NCI-H146 (cell line): ENCODE data around the gene ZBTB20.

Experiments used
- DNase-seq: peaks from one replicate; lab custom pipeline; 2025; lab: John Stamatoyannopoulos, UW

ZBTB20 gene

DNA sequence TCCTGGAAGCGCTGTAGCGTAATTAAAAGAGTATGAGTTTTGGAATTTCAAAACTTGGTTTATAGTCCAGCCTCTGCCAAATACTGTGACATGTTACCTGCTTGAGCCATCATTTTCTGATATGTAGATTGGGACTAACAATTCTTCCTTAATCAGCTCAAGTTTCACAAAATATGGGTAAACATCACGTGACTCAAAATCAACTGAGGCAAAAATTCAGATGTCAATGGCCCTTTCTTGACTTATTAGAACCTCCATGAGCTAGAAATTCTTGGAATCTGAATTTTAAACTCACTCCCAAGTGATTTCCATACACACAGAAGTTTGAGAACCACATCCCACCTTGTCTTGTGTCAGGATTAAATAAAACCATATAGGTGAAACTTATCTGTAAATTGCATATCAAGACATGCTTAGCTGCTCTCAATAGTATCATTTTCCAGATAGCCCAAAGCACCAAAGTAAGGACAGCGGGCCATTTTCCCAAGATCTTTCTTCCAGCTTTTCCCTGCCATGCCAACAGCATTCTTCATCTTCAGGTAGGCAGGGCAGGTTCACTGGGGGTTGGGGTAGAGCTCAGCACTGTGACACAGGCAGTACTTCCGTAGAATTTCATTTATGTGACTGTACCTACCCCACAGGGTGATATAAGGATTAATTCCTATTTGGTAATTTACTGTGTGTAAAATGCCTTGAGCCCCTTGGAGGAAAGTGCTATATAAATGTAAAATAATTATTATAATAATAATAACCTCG, 474.2 kb downstream of the ZBTB20 start:
- DNase-seq: no peak

DNA sequence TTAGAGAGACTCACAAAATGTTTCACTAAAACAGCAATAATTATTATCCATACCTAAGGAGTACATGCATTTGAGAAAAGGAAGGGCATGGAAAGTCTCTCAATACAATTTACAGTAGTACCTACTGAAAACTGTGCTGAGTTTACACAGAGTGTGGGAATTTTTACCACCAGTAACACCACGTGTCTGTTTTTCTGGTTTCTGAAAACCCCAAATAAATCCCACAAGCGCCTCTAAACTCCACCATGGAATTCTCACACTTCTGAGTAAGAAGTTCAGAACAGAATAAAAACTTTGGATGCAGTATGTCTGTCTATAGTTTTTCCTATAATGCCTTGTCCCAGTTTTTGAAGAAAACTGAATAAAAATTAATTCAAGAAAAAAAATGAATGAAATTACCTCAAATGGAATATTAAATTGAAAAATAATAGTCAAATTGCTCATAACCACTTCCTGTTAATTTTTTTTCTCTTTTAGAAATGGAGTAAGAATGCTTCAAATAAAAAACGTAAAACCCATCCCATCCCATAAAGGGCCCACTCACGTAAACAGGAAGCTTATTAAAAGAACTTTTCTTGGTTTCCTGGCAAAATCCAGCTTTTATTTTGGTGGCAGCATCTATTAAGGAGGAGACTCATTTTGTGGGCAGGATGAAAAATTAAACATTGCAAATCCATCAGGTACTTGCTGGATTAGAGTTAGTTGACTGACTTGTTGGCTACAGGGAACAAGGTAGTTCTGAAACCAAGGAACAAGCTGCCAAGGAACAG, 475.2 kb downstream of the ZBTB20 start:
- no peak for DNase-seq

DNA sequence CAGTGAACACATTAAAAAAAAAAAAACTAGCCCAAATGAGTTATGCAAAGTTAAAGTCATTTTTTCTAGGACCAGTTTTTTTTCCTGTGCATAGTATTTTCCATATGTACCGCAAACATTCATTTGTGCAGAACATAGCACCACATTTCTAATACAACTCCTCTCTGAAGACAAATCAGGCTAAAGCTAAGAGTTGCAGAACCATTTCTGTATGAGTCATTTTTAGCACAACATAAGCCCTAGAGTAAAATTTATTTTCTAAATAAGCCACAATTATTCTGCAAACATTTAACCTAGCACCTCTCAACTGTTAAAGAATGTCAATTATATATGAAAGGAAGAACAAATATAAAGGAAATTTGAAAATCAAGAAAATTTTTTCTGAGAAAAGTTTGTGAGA, 477.5 kb downstream of the ZBTB20 start:
- no peak for DNase-seq

DNA sequence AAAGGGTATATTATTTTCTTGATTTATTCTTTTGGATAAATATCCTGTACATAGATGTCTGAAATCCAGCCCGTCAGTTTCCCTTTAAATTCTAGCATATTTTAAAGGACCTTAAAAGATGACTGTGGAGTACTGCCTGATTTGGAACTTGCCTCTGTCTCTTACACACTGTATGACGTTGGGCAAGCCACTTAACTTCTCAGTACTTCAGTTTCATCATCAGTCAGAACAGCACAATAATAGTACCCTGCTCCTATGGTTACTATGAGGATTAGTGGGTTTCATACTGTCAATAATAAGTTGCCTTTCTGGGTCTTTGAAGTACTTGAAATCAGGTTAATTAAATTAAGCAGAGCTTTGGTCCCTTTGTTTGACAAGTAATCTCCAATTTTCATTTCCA, 479.0 kb downstream of the ZBTB20 start:
- DNase-seq: no peak

DNA sequence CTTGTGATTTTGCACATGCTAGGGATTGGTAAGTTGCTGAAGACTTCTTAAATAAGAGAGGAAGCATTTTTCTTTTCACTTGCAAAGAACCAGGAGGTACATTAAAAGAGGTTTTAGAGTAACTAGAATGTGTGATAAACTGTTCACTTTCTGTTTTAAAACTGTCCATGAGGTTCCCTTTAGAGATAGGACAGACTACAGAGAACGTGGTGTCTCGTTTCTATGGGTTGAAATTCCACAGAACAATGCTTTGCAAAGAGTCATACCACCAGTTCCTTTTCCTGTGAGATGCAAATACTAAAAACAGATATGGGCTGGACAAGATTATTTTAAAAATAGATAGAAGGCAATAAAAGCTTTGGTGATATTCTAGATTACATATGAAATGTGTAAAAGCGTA, 480.5 kb downstream of the ZBTB20 start:
- no peak for DNase-seq

DNA sequence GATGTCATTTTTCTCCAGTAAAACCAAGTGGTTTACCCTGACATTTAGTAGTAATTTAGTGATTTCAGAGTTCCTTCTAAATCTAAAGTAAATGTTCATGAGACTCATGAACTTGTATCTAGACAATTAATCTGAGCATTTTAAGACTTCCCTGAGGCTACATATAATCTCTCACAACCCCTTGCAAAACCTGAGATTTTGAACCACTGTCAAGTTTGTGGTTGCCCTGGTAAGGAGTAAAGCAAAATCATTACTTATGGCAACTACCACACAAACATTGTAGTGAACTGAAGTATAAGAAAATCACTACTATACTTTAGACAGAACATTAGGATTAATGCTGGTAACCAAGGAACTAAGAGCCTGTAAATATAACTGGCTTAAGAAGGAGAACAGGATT, 483.1 kb downstream of the ZBTB20 start:
- DNase-seq: no peak

DNA sequence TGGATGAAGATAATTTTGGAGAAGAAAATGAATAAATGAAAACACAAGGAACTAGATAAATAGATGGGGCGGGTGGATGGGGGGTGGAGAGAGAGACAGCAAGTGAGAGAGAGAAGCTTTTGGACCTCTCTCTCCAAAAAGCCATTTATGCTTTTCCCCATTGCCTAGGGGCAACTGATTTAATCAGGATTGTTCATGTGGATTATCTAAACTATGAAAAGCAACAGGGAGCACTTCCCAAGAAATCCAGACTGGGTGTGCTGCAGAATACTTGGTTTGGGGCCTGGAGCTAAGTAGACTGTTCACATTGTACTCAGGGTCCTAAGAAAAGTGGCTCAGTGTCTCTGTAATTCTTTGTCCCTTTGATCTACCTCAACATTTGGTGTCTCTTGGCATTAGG, 486.3 kb downstream of the ZBTB20 start:
- no peak for DNase-seq

DNA sequence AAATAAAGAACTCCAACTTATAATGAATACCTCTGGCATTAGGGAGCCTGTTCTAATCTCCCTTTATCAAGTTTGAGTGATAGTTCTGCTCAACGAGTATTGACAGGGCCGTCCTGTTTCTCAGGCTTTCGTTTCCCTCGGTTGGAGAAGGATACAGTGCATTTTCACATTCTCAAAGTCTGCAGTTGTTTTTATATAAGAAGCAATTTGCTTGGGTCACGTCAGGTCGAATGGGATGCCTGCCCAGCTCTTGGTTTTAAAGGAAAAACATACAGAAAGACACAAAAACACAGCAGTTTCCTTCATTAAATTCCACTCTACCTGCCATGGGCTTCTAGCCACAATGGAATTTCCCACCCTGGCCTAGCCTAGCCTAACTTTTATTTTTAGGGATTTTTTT, 487.0 kb downstream of the ZBTB20 start:
- no peak for DNase-seq

DNA sequence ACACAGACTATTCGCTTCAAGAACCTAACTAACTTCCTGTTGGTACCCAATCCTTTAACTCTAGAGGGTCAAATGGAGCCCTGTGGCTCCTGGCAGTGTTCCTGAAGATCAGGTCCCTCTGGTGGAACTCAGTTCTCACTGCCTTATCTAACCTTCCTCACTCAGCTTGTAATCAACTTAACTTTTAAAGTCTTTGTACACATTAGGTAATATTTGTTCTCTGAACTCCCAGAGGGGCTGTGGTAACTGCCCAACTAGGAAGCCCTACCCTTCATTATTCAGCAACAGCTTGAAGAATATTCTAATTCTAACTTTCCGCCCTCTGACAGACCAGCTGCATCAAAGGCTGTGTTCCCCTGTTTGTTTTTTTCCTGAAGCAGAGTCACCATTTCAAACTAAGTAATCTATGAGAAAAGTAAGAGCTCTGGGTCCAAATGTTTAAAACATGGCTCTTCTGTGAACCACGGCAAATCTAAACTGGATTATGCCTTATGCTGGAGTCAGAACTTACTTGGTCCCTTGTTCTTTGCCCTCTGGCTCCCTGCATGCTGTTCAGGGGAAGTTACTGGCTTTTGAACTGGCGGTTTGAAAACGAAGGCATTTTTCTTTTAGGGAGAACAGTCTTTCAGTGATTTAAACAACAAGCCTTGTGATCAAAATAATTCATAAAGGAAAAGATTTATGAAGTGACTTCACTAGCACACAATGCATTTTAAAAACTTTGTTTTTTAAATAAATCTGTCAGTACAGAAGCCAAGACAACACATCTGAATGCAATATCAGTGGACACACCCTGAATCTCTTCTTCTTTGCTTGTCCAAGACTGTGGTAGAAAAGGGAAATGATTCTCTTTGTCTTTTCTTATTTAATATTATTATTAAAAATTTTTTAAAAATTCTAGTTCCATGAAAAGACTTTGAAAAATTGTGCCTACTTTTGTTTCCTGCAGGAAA, 487.7 kb downstream of the ZBTB20 start:
- DNase-seq: no peak

DNA sequence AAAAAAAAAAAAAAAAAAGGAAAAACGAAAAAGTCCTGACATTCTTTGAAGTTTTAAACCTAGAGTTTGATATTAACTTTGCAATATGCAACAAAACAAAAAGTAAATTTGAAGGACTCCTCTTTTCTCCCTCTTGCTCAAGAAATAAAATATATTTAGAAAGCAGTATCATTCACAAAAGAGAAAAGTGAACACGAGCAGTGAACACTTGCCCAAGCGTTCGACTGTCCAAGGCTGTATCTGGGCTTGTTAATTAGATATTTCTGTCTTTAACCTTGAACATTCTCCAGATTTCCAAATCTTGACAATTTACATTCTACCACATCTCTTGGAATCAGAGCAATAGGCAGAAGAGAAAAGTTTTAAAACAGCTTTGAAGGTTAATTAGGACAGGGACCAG, 495.5 kb downstream of the ZBTB20 start:
- no peak for DNase-seq

DNA sequence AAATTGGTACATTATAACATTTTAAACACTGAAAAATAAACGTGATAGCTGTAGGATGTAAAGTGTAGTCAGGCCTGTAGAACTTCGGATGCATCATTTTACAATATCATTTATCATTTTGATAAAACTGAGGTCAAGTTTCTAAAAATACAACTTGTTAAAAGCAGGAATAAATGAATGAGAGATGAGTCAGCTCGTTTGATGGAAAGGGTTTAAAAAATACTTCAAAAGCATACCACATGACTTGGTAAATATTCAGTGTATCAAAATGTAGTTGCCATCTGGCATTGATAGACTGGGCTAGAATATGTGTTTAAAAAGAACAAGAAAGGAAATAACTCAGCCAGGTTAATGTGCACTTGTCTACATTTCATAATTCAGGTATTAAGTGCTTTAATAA, 496.3 kb downstream of the ZBTB20 start:
- DNase-seq: no peak

DNA sequence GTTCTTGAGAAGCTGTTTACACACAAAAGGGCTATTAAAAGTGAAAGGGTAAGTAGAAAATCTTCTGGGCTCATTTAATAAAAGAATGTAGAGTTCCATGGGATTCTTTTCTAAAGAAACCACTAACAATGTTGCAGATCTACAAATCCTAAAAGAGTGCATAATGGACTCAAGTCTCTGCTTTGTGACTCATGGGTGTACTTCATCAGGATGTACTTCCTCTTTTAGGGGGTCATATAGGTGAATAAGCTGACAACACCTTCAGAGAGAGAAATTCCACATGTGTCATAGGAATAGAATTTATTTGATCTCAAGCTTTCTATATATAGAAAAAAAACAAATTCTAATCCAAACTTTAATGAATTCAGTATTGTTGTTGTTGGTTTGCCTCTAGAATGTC, 497.8 kb downstream of the ZBTB20 start:
- DNase-seq: no peak

DNA sequence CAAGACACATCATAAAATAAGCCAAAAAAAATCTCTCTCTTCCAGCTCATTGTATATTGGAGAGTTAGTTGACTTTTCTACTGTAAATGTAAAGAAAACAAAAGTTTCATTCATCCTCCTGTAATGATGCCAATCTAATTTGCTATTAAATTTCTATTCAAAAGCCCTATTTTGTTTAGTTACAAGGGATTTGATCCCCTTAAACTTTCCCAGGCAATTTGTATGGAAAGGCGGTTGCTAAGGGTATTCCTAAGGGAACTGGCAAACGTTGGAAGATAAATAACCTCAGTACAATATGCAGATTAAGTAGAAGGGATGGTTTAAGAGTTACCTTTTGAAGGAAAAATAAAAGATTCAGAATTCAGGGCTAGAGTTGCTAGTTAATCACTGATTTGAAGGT, 500.6 kb downstream of the ZBTB20 start:
- DNase-seq: no peak

DNA sequence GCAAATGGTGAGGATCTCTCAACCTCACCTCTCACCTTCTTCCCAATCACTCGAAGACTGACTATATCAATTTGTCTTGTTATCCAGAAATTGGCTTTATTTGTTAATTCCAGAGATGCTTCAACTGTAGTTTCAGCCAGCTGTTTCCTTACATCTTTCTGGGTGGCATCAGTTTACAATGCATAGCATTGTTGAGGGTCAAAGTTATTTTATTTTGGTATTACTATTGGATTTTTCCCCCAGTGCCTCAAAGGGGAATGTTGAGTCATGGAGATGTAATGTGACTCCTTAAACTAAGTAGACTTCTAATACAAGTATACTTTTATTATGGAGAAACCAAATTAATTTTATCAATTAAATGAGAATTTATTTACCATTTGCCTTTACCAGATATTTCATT, 501.7 kb downstream of the ZBTB20 start:
- no peak for DNase-seq

DNA sequence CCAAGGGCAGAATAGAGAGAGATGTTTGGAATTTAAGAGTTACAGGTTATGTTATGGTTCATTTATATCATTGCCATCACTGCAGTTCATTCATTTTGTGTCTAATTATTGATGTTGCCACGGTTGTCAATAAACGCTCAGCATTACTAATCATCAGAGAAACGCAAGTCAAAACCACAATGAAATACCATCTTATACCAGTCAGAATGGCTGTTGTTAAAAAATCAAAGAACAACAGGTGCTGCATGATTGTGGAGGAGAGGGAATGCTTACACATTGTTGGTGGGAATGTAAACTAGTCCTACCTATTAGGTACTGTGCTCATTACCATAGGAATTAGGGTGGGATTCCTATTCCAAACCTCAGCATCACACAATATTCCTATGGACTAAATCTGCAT, 502.7 kb downstream of the ZBTB20 start:
- DNase-seq: no peak

DNA sequence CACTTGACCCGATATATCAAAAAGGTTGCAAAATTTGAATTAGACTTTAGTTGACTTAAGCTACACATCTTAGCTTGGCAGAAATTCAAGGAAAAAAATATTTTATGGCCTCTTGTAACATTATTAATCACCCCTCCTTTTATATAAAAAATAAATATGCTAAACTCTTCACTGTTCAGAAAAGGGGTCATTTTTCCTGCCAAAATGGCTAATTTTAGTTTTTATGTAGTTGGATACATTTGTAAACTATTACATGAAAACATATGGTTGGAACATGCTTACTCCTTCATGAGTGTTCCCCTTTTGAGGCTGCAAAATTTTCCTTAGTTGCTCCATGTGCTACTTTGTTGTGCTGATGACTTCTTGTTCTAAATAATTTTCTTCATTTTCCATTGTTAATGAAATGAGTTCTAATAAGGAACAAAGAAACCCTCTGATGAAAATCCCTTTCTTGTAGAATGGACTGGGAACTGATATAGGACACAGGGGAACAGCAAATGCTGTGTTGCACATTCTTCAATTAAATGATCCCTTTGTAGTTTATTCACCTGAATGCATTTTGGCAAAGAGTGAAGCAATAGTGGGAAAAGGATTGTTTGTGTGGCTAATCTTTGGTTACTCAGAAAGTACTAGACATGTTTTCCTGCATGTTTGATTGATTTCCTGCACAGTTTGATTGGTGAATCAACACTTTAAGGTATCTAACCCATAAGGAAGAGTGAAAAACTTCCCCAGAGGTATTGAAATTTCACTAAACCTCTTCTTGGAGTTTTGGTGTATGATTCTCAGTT, 503.9 kb downstream of the ZBTB20 start:
- DNase-seq: no peak

DNA sequence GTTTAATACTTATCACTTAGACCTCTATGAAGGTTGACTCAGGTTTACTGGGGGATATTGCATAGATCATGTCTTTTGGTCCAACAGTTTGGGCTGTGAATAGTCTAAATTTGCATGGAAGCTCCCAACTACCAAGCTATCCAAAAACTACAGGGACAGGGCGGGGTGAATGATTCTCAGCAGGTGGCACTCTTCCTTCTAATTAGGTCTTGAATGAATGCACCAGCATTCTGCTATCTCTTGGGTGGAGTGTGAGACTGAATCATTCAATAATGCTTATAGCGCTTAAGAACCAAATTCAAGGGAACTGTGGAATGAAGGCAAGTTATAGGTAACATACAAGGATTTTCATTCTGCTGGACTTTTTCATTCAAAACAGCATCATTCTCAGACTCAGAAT, 507.0 kb downstream of the ZBTB20 start:
- no peak for DNase-seq

DNA sequence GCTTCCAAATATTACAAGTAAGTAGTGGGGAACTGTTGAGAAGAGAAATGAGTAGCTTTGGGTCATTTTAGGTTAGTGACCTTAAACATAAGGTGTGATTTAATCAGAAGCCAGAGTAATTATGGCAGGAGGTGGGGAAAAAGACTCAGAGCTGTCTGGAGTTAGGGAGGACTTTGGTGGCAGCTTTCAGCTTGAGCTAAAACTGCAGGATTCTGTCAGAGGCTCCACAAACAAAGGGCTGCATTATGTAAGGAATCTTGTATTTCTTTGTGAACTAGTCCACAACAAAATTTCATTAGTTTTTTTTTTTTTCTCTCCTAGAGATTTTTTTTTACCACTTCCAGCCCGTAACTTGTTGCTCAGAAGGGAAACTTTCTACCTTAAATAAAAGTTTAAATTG, 507.9 kb downstream of the ZBTB20 start:
- no peak for DNase-seq

DNA sequence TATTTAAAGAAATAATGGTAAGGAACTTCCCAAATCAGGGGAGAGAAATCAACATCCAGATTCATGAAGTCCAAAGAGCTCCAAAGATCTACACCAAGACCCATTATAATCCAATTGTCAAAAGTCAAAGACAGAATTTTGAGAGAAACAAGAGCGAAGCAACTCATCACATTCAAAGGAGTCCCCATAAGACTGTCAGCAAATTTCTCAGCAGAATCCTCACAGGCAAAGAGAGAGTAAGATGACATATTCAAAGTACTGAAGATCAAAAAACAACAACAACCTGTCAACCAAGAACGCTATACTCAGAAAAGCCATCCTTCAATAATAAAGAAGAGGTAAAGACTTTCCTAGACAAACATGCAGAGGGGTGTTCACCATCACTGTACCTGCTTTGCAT, 511.2 kb downstream of the ZBTB20 start:
- no peak for DNase-seq

DNA sequence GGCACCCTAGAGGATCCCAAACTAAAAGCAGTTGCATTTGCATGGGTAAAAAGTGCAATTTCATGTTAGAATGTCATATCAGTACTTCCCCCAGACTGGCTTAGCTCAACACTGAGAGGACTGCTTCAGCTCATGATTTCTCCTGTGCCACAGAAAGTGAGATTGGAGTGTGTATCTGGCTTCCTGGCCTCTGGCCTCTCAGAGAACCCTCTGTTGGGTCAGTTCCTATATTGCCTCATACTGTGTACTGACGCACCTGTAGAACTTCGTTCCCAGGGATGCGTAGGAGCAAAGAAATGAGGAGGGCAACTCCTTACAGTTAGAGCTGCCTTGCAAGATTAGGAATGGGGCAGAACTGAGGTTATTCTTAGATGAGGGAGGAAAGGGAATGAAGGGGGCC, 512.5 kb downstream of the ZBTB20 start:
- DNase-seq: no peak

DNA sequence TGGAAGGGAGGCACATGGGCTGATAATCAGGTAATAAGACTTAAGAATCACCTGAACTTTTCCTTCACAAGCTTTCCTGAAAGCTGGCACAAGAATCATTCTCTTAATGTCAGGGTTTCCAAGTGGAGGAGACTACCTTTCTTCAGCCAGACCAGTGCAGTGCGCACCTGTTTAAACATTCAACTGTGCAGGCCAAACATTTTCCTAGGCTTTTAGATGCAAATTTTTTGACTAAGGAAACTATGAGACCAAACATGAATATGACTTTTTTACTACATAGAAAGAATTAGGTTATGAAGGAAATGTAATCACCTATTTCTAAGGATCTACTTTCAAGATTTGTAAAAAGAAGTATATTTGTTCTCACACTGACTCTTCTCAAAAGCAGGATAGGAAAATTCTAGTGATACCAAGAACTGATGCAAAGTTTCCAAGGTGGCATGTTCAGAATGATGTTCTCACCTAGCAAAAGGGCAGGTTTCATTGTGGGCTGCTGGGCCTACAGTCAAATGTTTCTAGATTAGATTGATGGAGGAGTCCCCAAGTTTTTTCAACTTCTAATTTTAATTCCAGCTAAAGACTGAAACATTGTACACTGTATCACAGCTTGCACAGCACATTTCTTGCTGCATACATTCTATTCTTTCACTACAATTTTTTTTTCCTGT, 514.2 kb downstream of the ZBTB20 start:
- peak; percentile 82 for DNase-seq
